Left renal pelvis (tissue), 4 donors: ENCODE results near the gene TEX55. TPM values are rescaled to one million over a fixed set of nuclear protein-coding genes. Genes with fewer than 3 reads are reported as not detected.
"Not testable (repeated sequence)": the region's sequence is repeated elsewhere in the genome, so short reads cannot be mapped to it uniquely, and the experiment has no call there.

Source experiments
- DNase-seq, 4 donors: peaks; one replicate each; pipeline ENCODE4 v3.0.0-alpha.2; 2013; ENCODE audit warnings: low read depth in 4 of 4, low spot score in 3 of 4
- polyA plus RNA-seq, 4 donors: library from polyadenylated mRNA; unstranded; fragments of 120-200 nt; gene quantifications; one replicate each; pipeline ENCODE4 v1.2.1, GENCODE V29; 2013; ENCODE audit not compliant: insufficient read length in 4 of 4

The TEX55 gene
- polyA plus RNA-seq, 4 donors: not detected

- DNase-seq: no peak
These were observed 14.4 kb downstream of the TEX55 start for GRCh38 chr3:119160361-119160760.

GRCh38 chr3:119160815-119161214 lies 14.8 kb downstream of the TEX55 start:
- DNase-seq: no peak

GRCh38 chr3:119161240-119161639 lies 15.3 kb downstream of the TEX55 start:
- no peak for DNase-seq

GRCh38 chr3:119164745-119165144 lies 18.8 kb downstream of the TEX55 start:
- DNase-seq: not testable (repeated sequence)

- DNase-seq: no peak
These were observed 24.9 kb downstream of the TEX55 start for GRCh38 chr3:119170821-119171220.

GRCh38 chr3:119173325-119173724 lies 27.4 kb downstream of the TEX55 start, which contains the start of gene UPK1B:
Gene UPK1B (plus strand): TSS chr3:119173598. CDS start chr3:119186742, 13,144 bp downstream.
- peak in 2 of 4 donors; percentile 22 to 24 for DNase-seq

- no peak for DNase-seq
These were observed 30.1 kb downstream of the TEX55 start for GRCh38 chr3:119175872-119176756.

- no peak for DNase-seq
These were observed 30.8 kb downstream of the TEX55 start for GRCh38 chr3:119176778-119177177.

GRCh38 chr3:119177321-119177720 lies 31.4 kb downstream of the TEX55 start:
- no peak for DNase-seq

GRCh38 chr3:119181765-119182164 lies 35.8 kb downstream of the TEX55 start:
- no peak for DNase-seq

- DNase-seq: no peak
These were observed 38.1 kb downstream of the TEX55 start for GRCh38 chr3:119184111-119184510.

- DNase-seq: no peak
These were observed 39.0 kb downstream of the TEX55 start for GRCh38 chr3:119184796-119185570.

- no peak for DNase-seq
These were observed 41.3 kb downstream of the TEX55 start for GRCh38 chr3:119187266-119187665.

- no peak for DNase-seq
These were observed 45.8 kb downstream of the TEX55 start for GRCh38 chr3:119191800-119192199.

- no peak for DNase-seq
These were observed 48.5 kb downstream of the TEX55 start for GRCh38 chr3:119194237-119195150.

- no peak for DNase-seq
These were observed 49.1 kb downstream of the TEX55 start for GRCh38 chr3:119195151-119195476.

GRCh38 chr3:119195911-119196310 lies 49.9 kb downstream of the TEX55 start:
- DNase-seq: no peak
